Caki2 (cell line): ENCODE results near the gene CD79A. TPM values are rescaled to one million over a fixed set of nuclear protein-coding genes. Genes with fewer than 3 reads are reported as not detected.

Source experiments
- DNase-seq: peaks from one replicate; pipeline ENCODE4 v3.0.0-alpha.2; 2015; ENCODE audit warnings: low read depth
- in situ Hi-C: cut with HindIII; loops from 2 replicates; pipeline ENCODE4 v1.10.0; 2016; ENCODE audit warnings: low sequenced_read_pairs, low pct_unique_long_range_greater_than_20kb, mixed read lengths
- total RNA-seq: library from RNA; depleted of rRNA; stranded (reverse); fragments of >200 nt; shearing (Covaris generic); gene quantifications from 2 replicates; pipeline ENCODE4 v1.2.3, GENCODE V29; 2014; ENCODE audit warnings: low replicate concordance; rRNA removed

CD79A gene
- not detected in 2 replicates for total RNA-seq

DNA sequence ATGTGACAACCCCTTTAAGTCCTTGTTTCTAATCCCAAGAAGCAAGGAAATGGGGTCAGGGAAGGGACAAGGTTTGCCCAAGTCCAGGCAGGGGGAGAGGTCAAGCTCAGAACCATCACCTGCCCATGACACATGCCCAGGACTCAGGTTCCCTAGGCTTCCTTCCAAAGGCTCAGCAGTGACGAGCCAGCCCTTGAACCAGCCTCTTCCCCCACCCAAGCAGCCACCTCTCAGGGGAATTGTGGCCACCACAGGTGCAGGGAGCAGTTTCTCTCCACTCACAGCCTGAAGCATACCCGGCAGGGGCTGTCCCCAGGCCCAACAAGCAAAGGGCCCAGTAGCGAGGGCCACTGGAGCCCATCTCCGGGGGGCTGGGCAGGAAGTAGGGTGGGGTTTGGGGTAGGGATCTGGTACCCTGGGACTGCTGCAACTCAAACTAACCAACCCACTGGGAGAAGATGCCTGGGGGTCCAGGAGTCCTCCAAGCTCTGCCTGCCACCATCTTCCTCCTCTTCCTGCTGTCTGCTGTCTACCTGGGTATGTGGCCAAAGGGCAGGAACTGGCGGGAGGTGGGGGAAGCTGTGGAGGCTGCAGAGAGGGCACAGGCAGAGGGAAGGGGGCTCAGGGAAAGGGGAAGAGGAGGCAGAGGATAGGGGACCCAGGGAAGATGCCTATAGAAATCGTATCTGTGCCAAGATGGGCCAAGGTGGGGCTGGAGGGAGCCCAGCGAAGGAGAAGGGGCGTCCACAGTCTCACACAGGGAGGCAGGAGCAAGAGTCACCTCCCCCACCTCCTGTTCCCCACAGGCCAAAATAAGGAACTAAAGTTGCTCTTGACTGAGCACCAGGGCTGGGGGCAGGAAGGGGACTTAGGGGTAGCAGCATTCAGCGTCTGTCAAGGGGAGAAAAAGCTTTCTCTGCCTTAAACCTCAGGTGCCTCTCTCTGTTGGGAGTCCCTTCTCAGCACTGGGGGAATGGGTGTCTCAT, at the start of gene CD79A:
TSS of gene CD79A (plus strand) at position 433 of the 986 bp plus-strand sequence. CDS start at position 459, 26 bp downstream.
- no peak for DNase-seq
- in situ Hi-C loops = no loop called here

DNA sequence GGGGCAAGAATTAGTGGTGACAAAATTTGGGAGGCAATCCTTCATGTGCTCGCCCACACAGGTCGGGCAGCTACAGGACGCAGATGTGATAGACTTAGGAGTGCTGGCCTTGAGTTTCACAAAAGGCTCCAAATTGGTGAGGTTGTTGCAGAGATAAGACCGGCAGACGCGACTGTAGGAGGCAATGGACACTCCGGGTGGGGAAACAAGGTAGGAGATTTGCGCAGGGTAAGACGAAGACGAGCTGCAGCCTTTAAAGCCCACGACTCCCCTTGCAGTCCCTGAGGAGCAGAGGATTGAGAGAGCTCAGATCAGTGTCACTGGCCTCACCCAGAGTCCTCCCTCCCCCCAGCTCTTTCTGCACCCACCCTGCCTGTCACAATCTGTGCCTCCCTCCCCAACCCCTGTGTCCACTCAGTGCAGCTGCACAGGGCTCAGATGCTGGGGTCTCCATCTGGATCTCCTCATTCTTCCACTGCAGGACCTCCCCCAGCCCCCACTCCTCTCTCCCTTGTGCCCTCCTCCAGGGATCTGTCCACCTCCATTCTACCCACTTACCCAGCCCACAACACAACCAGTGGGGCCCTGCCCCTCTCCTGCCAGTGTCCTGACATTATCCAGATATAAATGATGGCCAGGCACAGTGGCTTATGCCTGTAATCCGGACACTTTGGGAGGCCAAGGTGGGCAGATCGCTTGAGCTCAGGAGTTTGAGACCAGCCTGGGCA, 38.9 kb upstream of the CD79A start:
- DNase-seq = no peak
- in situ Hi-C loops = no loop called here

DNA sequence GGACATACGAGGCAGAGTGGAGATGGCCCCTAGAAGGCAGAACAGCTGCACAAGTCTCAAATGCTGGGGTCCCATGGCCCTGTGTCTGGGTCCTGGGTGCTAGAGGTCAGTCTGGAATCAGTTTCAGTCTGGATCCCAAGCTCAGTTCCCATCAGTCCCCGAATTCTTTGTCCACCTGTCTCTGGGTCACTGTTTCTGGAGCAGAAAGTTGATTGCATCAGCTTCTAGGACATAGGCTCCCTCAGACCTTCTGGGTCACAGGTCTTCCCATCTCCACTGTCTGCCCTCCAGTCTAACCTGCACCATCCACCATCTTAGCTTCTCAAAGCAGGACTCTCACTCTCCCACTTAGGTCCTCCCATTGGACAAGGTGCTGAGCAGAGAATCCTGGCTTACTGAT, 37.9 kb upstream of the CD79A start:
- in situ Hi-C loops = no loop called here
- DNase-seq = no peak

DNA sequence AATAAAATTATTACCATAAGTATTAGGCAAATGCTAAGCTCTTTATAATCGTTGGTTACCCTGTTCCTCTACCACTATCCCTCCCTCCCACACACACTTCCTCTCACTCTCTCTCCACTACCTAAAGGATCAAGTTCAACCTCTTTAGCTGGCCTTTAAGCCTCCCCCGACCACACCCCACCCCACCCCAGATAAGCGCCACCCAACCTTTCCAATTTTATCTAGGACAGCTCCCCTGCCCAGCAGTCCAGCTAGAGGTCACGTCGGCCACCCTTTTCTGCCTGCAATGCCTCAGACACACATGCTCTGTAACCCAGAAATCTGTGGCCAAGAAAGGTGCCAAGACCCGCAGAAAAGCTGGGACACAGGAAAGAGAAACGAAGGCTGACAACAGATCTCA, 33.7 kb upstream of the CD79A start:
- DNase-seq = no peak
- in situ Hi-C loops = no loop called here

DNA sequence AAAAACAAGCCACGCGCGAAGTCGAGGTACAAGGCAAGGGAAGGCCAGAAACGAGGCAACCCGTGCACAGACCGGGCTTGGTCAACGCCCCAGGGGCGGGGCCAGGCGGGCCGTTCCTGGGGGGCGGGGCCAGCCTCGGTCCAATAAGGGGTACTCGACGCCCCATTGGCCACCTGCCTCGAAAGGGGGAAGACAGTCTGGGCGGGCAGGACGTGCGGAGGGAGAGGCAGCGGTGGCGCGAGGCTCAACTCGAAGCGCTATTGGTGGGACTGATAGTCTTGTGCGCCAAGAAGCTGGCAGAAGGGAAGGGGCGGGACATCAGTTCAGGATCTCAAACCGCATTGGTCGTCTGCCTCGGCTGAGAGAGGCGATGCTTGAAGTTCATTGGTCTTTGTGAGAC, 32.5 kb upstream of the CD79A start, which contains the start of gene LYPD4:
TSS of gene LYPD4 (minus strand) at position 83 of the 400 bp plus-strand sequence. CDS start 5,398 bp downstream, outside the sequence.
- in situ Hi-C loops = no loop called here
- no peak for DNase-seq

DNA sequence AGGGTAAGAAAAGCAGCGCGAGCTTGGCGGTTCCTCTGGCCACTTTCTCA, 32.3 kb upstream of the CD79A start, which contains the start of gene DMRTC2:
TSS of gene DMRTC2 (plus strand) at position 42 of the 50 bp plus-strand sequence. CDS start 2,387 bp downstream, outside the sequence.
- in situ Hi-C loops = no loop called here
- DNase-seq = no peak

DNA sequence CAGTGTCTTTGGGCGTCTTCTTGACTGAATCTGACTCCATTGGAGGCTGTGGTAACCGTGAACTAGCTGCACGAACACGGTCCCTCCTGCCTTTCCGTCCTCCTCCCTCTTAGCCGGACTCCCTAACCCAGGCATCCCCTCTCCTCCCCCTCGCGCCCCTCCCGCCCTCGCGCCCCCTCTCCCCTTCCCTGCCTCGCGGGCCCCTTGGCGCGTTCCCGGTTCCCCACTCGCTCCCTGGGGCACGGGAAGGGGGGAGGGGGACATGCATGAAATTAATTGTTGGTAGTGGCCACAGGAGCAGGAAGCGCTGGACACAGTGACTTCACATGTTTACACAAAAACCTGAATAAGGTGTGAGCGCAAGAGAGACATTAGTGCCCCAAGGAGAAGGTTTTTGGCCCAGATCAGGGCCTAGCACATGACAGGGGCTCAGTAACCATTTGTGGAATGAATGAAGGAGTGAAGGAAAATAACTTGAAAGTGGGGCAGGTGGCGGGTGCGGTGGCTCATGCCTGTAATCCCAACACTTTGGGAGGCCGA, 32.0 kb upstream of the CD79A start:
- in situ Hi-C loops = no loop called here

DNA sequence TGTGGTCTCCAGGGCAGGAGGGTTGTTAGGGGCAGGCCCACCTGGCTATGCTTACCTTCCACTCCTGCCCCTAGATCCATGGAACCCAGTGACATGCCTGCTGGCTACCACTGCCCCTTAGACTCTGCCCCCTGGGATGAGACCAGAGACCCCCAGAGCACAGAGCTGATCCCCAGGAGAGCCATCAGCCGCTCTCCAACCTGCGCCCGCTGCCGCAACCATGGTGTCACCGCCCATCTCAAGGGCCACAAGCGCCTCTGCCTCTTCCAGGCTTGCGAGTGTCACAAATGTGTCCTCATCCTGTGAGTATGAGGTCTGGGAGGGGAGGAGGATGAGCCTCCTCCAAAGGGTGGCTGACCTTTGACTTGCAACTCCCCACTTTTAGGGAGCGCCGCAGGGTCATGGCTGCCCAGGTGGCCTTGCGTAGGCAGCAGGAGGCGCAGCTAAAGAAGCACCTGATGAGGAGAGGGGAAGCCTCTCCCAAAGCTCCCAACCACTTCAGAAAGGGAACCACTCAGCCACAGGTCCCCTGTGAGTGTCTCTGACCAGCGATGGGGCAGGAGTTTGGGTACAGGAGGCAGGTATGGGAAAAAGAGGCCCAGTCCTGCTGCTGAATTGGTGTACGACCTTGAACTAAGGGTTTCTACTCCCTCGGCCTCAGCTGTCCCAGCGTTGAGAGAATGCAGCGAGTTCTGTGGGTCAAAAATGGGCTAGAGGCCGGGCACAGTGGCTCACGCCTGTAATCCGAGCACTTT, 29.6 kb upstream of the CD79A start:
- in situ Hi-C loops = no loop called here
- DNase-seq = no peak

More for the DNA sequence above, 32.0 kb upstream of the CD79A start:
- DNase-seq = no peak

DNA sequence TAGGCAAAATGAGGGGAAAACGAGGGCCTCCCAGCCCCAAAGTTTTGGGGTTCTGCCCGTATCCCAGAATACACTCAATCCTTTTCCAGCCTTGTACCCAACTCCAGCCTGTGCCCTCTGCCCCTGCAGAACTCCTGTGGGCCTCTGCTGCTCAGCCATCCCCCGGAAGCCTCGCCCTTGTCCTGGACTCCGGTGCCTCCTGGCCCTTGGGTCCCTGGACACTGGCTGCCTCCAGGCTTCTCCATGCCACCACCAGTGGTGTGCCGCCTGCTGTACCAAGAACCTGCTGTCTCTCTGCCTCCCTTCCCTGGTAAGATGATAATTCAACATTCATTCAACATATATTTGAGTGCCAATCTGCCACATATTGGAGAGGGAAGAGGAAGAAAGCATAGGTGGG, 28.4 kb upstream of the CD79A start:
- no peak for DNase-seq
- in situ Hi-C loops = no loop called here

DNA sequence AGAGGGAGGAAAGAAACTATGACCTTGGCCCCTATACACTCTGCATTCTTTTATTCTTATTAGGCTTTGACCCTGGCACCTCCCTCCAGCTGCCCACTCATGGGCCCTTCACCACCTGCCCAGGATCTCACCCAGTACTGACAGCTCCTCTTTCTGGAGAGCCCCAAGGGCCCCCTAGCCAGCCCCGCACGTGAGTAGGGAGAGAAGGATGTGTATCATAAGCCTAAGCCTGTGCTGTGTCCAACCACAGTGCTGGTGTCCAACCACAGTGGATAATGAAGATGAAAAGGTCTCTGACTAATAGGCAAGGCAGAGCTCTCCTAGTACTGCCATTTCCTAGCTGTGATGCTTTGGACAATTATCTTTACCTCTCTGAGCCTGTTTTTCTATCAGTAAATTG, 28.0 kb upstream of the CD79A start:
- in situ Hi-C loops = no loop called here
- no peak for DNase-seq

DNA sequence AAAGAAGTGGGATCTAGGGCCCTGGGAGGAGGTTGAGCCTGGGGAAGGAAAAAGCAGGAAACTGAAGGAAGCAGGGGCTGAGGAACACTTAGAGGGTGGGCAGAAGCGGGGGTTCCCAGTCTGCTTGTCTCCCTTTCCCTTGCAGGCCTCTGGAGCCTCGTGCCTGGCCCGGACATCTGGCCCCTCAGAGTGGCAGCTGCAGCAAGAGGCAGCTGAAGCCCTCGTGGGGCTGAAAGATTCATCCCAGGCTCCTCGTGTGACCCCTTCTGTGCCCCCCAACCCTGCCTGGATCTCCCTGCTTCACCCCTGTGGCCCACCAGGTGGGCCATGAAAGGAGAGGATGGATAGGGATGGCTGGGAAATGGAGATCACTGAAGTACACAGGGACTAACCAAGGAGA, 26.7 kb upstream of the CD79A start:
- in situ Hi-C loops = no loop called here
- DNase-seq = no peak

DNA sequence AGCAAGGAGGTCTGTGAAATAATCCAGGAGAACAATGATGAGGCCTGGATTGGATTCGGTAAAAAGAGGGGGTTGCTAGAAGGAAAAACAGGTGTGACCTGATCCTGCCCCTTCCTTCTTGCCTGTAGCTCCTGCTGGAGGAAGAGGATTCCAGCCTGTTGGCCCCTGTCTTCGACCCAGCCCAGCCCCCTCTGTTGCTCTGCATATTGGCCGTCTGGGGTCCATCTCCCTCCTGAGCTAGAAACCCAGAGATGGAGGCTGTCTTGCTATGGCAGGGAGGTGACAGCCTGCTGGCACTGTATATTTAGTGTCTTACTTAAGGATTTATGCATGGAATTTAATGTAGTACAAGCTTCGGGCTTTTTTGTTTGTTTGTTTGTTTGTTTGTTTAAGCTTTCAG, 25.6 kb upstream of the CD79A start:
- DNase-seq = no peak

DNA sequence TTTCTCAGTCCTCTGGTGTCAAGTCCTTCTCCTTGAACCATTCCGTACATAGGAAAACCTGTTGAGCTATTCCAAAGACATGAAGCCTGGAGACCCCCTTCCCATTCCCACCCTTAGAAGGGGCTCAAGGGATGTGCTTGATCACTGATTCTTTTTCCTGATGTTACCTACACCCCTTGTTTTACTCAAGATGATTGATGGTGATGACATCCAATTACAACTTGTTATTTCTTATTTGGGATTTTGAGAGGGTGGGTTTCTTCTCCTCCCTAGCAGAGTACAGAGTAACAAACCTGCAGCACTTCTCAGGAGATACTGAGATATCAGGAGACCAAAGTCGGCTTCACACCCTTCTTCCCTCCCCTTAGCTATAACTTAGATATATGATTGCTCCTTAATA, 23.7 kb upstream of the CD79A start:
- in situ Hi-C loops = no loop called here

More for the DNA sequence above, 25.6 kb upstream of the CD79A start:
- in situ Hi-C loops = no loop called here

DNA sequence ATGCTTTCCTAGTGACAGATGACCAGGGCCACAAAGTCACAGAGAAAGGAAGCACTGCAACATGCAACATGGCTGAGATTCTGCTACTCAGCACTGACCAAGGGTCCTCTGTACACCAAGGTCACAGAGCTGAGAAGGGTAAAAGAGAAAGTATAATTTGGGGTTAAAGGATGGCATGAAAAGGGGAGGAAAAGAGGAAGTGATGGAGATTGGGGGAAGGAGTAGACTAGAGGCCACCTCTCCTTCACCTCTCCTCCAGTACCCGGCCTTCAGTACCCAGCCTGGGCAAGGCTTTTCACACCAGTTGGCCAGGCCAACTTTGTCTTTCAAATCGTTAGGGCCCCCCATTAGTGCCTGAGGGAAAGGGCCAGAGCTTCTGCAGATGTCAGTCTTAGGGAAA, 23.3 kb upstream of the CD79A start:
- no peak for DNase-seq
- in situ Hi-C loops = no loop called here

More for the DNA sequence above, 23.7 kb upstream of the CD79A start:
- DNase-seq = no peak

DNA sequence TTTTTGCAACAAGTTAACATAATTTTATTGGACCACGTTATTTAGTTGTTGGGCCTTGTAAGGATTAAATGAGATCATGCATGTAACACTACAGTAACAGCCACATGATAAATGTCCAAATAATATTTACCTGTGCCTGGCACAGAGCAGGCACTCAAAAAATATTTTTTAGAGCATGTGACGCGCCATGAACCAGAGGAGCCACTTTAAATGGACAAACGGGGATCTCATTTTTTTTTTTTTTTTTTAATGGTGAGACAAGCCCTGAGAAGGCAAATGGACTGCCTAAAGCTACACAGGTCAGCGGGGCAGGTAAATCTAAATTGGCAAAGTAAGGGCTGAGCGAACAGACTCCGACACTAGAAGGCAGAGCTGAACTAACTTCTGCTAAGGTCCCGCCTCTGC, 17.9 kb upstream of the CD79A start:
- in situ Hi-C loops = no loop called here
- no peak for DNase-seq

DNA sequence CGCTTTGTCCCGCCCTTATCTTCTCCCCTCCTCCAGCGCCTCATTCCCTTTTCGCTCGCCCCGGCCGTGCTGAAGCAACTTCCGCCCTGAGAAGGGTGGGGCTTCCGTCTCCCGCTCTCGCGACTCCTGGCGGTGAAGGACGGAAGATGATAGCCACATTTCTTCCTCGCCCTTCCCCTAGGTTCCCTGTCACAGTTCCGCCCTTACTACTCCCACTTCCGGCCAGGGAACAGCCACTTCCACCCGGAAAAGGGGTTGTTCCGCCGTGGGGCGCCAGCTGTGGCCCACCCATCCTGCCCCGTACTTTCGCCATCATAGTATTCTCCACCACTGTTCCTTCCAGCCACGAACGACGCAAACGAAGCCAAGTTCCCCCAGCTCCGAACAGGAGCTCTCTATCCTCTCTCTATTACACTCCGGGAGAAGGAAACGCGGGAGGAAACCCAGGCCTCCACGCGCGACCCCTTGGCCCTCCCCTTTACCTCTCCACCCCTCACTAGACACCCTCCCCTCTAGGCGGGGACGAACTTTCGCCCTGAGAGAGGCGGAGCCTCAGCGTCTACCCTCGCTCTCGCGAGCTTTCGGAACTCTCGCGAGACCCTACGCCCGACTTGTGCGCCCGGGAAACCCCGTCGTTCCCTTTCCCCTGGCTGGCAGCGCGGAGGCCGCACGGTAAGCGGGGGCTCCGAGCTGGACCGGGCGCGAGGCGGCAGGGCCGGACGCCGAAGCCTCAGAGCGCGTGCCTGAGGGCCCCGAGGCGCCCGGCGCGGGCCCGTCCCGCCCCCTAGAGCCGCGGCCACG, 17.3 kb upstream of the CD79A start, which contains the start of gene RPS19:
TSS of gene RPS19 (plus strand) at position 638 of the 801 bp plus-strand sequence. CDS start 520 bp downstream, outside the sequence.
- DNase-seq = peak; percentile 100
- in situ Hi-C loops = no loop called here

DNA sequence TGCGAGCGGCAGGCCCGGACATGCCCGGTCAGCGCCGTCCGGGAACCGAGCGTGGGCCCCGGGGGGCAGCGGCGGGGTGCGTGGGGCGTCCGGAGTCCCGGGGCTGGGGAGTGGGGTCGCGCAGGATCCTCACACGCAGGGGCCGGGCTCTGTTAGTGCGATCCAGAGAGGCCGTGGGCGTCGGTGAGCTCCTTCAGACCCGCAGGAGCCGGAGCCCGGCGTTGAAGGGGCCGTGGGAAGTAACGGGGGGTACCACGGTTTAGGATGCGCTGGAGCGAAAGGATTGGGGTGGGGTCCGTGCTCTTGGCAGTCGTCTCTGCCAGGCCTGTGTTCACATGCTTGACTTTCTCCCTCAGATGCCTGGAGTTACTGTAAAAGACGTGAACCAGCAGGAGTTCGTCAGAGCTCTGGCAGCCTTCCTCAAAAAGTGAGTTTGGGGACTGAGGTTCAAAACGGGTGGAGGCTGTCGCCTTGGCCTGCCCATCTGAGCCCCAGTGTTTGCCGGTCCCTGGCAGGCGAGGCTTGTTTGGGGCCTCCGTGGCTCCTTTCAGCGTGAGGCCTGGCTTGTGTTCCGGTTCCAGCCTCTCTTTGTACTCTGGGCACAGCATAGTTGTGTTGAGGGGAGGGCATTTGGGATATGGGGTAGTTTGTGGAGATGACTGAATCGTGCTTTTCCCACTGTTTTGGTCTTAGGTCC, 16.5 kb upstream of the CD79A start:
- no peak for DNase-seq
- in situ Hi-C loops = no loop called here
